DMS114 treated with DMSO at 0.1 percent for 48 hours (cell line): Measurements from ENCODE around the gene DAD1.
"Not testable (repeated sequence)": the region's sequence is repeated elsewhere in the genome, so short reads cannot be mapped to it uniquely, and the experiment has no call there.

Source experiments
- DNase-seq: peaks from one replicate; lab custom pipeline; 2025; ENCODE audit not compliant: unreplicated experiment; lab: John Stamatoyannopoulos, UW

Gene DAD1

GRCh38 chr14:22569737-22570131 is 19.3 kb downstream of the DAD1 start:
- DNase-seq: no peak

- DNase-seq: no peak
Observed at GRCh38 chr14:22569106-22569736, 19.8 kb downstream of the DAD1 start.

- DNase-seq: no peak
Observed at GRCh38 chr14:22567437-22567836, 21.6 kb downstream of the DAD1 start.

- DNase-seq: no peak
Observed at GRCh38 chr14:22566845-22567244, 22.2 kb downstream of the DAD1 start.

- DNase-seq: not testable (repeated sequence)
Observed at GRCh38 chr14:22566266-22566665, 22.8 kb downstream of the DAD1 start.

- no peak for DNase-seq
Observed at GRCh38 chr14:22565391-22565945, 23.6 kb downstream of the DAD1 start.

GRCh38 chr14:22564463-22564862 is 24.6 kb downstream of the DAD1 start:
- no peak for DNase-seq

GRCh38 chr14:22563987-22564386 is 25.0 kb downstream of the DAD1 start:
- no peak for DNase-seq

- DNase-seq: no peak
Observed at GRCh38 chr14:22561661-22562579, 27.1 kb downstream of the DAD1 start.

- no peak for DNase-seq
Observed at GRCh38 chr14:22561366-22561660, 27.7 kb downstream of the DAD1 start.

- no peak for DNase-seq
Observed at GRCh38 chr14:22560662-22561365, 28.2 kb downstream of the DAD1 start.

- DNase-seq: no peak
Observed at GRCh38 chr14:22559041-22559440, 30.0 kb downstream of the DAD1 start.

- no peak for DNase-seq
Observed at GRCh38 chr14:22558221-22558913, 30.7 kb downstream of the DAD1 start.

- no peak for DNase-seq
Observed at GRCh38 chr14:22557846-22558220, 31.2 kb downstream of the DAD1 start.

GRCh38 chr14:22556990-22557623 is 31.9 kb downstream of the DAD1 start:
- peak; percentile 66 for DNase-seq

GRCh38 chr14:22556021-22556989 is 32.7 kb downstream of the DAD1 start:
- no peak for DNase-seq

GRCh38 chr14:22555384-22556011 is 33.5 kb downstream of the DAD1 start:
- DNase-seq: no peak

GRCh38 chr14:22554498-22555383 is 34.3 kb downstream of the DAD1 start:
- DNase-seq: no peak
